H1 (cell line): ENCODE results near the gene CHPF2.

Experiments used
- CBX8 ChIP-seq: fragments of 300-800, 300-1000 bp; sonication (generic); IDR thresholded peaks from 2 replicates; pipeline ENCODE4 v1.7.1; 2016; ENCODE audit warnings: low read depth, low read length, borderline replicate concordance
- CTCF ChIP-seq, 3 experiments: IDR thresholded peaks; 1 replicate in 2 of 3; 2 replicates in 1 of 3; pipeline versions ENCODE4 v1.5.1 to v1.6.1; 2011; ENCODE audit warnings: low read length in 3 of 3, mild to moderate bottlenecking in 3 of 3, inconsistent platforms in 2 of 3, low read depth in 1 of 3, moderate library complexity in 1 of 3; ENCODE audit not compliant: insufficient read depth in 1 of 3; ENCODE audit errors: control extremely low read depth in 1 of 3
- EZH2 ChIP-seq: fragments of 200-600 bp; sonication (generic); IDR thresholded peaks from 2 replicates; pipeline ENCODE4 v1.7.1; 2012; ENCODE audit warnings: low read depth, mild to moderate bottlenecking, moderate library complexity, low read length, inconsistent platforms; ENCODE audit not compliant: severe bottlenecking
- JUND ChIP-seq: IDR thresholded peaks from 2 replicates; pipeline ENCODE4 v1.6.1; 2011; ENCODE audit warnings: mild to moderate bottlenecking, improper control_type of control experiment, low read length
- PHF8 ChIP-seq: fragments of 200-600 bp; sonication (generic); conservative IDR thresholded peaks from 2 replicates; pipeline ENCODE4 v1.7.1; 2012; ENCODE audit warnings: low read depth, mild to moderate bottlenecking, inconsistent platforms, low read length, moderate library complexity
- RAD21 ChIP-seq, 2 experiments: IDR thresholded peaks in 1 of 2; conservative IDR thresholded peaks in 1 of 2; 2 replicates each; pipeline ENCODE4 v1.6.1; 2011; ENCODE audit warnings: low read depth in 2 of 2, low read length in 2 of 2, improper control_type of control experiment in 1 of 2, inconsistent platforms in 1 of 2, mild to moderate bottlenecking in 1 of 2, moderate library complexity in 1 of 2
- RFX5 ChIP-seq: IDR thresholded peaks from 2 replicates; pipeline ENCODE4 v1.6.1; 2011; ENCODE audit warnings: low read depth, low read length, improper control_type of control experiment, borderline replicate concordance

DNA sequence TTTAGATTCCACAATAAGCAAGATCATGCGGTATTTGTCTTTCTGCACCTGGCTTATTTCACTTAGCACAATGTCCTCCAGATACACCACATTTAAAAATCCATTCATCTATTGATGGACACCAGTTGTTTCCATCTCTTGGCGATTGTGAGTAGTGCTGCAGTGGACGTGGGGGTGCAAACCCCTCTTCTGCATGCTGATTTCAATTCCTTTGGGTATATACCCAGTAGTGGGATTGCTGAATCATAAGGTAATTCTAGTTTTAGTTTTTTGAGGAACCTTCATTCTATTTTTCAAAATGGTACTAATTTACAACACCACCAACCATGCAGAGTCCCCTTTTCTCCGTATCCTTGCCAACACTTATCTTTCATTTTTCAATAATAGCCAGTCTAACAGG is 43.2 kb upstream of the CHPF2 start:
- no peak for TF ChIP-seq CTCF (IDR thresholded peaks at IDR 0.05; ENCODE audit: control extremely low read depth in 1 of 3, insufficient read depth in 1 of 3, low read depth in 1 of 3, low read length in 3 of 3)
- TF ChIP-seq PHF8: no peak
- TF ChIP-seq CBX8: no peak
- TF ChIP-seq JUND: no peak
- TF ChIP-seq RFX5: no peak
- TF ChIP-seq EZH2: no peak
- TF ChIP-seq RAD21 (IDR thresholded peaks at IDR 0.05 in 1 of 2, conservative IDR thresholded peaks at IDR 0.05 in 1 of 2; ENCODE audit: low read depth in 2 of 2, low read length in 2 of 2): no peak
